GM18505 (cell line): ENCODE data around the gene TOM1L2.
"Not testable (repeated sequence)": the region's sequence is repeated elsewhere in the genome, so short reads cannot be mapped to it uniquely, and the experiment has no call there.

Experiments
- ATAC-seq: cut with Tn5 transposase; IDR thresholded peaks from one replicate; pipeline ENCODE4 v1.9.1; 2021; ENCODE audit not compliant: unreplicated experiment
- POLR2A ChIP-seq: IDR thresholded peaks from 4 replicates; pipeline ENCODE4 v1.6.1; 2011; ENCODE audit warnings: borderline replicate concordance; ENCODE audit not compliant: insufficient read depth, insufficient read length; ENCODE audit errors: extremely low read depth

TOM1L2 gene

GRCh38 chr17:17810084-17810894 lies 161.9 kb downstream of the TOM1L2 start:
- ATAC-seq: no peak
- TF ChIP-seq POLR2A: no peak

DNA sequence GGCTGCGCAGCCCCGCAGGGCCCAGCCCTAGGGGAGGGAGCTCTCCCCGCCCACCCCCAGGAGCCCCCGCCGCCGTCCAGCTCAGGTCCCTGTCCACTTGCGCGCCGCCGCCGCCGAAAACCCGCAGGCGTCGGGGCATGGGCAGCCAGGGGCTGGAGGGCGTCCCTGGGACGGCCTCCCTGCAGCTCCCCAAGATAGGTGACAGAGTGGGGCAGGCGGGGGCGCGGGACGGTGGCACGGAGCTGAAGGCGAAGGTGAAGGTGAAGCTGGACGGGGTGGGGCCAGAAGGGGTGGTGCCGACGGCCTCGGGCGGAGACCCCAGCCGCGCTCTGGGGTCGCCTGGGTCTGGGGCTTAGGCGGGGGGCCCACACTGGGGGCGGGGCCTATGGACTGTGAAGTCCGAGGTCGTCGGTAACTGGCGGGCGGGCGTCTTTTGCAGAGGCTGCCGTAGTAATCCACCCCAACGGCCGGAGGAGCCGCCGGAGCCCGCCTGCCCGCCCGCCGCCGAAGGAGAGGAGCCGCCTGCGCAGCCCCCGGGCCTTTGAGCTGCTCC lies 162.6 kb downstream of the TOM1L2 start:
- TF ChIP-seq POLR2A: no peak
- ATAC-seq: no peak

DNA sequence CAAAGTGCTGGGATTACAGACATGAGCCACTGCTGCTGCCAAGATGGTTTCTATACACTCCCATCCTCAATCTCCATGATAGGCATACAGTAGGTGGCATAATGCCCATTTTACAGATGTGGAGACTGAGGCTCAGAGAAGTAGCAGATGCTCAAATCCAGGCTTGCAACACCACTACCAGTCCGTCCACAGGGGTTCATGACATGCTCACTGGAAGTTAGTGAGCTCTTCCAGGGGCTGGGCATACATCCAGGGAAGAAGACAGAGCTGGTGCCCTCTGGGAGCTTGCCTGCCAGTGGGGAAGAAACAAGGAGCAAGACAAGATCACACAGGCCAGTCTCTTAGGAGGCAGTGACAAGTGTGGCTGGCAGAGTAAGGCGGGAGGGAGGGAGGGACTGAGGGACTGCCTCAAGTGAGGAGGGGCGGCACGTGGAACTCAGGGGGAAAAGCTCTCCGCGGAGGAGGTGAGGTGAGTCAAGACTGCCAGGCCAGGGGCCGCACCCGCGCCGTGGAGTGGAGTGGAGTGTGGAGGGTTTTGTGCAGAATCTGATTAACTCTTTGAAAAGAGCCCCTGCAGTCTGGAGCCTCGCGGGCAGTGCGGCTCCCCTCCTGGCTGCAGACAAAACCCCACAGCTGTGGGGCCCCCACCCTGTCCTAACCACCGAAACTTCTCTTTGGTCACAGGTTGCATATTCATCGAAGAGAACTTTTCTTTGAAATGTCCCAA lies 163.3 kb downstream of the TOM1L2 start:
- no peak for TF ChIP-seq POLR2A
- ATAC-seq: no peak

- not testable (repeated sequence) for ATAC-seq
Observed at GRCh38 chr17:17808200-17808599, 164.0 kb downstream of the TOM1L2 start.

GRCh38 chr17:17807440-17807839 lies 164.8 kb downstream of the TOM1L2 start:
- ATAC-seq: no peak
- TF ChIP-seq POLR2A: no peak

DNA sequence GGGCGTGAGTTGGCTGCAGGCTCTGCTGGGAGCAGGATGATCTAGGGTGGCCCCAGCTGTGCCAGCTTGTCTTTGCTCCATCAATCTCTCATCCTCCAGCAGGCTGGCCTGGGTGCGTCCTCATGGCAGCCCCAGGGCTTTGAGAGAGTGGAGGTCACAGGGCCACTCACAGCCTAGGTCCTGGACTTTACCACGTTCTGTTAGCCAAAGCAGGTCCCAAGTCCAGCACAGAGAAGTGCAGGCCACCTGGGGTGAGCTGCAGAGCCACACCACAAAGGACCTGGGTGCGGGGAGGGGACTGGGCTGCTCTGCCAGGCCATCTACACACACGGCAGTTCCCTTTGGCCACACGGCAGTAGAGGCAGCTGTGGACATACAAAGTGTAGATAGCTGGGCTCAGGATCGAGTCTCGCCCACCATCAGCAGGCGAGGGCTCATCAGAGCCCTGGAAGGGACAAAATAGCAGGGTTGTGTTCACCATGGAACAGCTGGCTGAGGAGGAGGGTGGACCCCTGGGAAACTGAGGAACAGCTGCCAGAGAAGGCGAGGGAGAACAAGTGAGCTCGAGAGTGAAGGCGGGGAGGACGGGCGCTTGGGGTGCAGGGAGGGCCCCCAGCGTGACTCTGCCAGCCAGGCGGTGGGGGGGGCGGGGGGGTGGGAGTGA lies 165.5 kb downstream of the TOM1L2 start:
- no peak for ATAC-seq

DNA sequence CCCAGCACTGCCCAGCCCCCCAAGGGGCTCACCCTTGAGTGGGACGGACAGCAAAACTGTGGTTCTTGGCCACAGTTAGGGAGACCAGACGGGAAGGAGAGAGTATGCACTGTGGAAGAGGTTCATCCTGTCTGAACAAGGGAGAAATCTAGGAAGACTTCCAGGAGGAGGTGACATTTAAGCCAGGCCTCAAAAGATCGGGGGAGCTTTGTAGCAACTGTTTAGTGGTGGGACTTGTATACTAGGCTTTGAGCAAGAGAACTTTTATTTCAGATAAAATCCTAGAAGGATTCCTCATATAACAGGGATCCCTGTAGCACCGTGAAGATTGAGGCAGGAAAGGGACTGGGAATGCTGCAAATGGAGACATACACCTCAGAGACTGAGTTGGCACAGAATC lies 166.2 kb downstream of the TOM1L2 start:
- ATAC-seq: no peak
- no peak for TF ChIP-seq POLR2A

More for the DNA sequence above, 165.5 kb downstream of the TOM1L2 start:
- no peak for TF ChIP-seq POLR2A

DNA sequence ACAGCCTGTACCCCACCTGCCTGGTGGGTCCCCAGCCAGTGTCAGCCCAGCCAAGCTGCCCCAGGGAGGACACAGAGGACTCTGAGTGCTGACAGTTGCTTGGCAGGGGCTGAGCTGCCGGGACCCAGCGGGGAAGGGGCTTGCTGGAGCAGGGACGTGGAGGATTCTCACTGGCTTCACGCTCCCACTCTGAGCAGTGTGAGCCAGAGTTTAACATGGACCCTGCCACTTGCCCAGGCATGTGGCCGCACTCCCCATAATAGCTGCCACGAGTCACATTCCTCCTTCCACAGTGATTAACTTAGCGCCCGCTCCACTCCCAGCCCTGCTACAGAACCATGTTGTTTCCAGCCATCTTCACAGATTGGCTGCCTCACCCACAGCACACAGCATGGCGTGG lies 166.6 kb downstream of the TOM1L2 start:
- no peak for TF ChIP-seq POLR2A
- no peak for ATAC-seq

DNA sequence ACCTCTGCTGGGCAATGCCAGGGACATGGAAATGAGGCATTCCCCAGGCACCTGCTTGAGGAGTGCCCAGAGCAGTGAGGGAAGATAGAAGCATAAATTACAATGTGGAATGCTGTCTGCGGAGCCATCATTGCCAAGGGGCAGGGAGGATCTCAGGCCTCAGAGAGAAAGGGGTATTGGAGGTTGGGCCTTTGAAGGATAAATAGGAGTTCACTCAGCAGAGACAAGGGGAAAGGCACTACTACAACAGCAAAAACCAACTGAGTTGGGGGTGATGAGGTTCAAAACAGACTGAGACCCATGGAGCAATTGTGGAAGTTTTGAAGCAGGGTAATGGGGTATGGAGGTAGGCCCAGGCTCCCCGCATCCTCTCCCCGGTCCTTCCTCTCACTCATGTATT lies 168.2 kb downstream of the TOM1L2 start:
- no peak for TF ChIP-seq POLR2A
- ATAC-seq: no peak

- no peak for TF ChIP-seq POLR2A
- ATAC-seq: no peak
Observed at GRCh38 chr17:17801800-17802481, 170.3 kb downstream of the TOM1L2 start.

- no peak for TF ChIP-seq POLR2A
- no peak for ATAC-seq
Observed at GRCh38 chr17:17800504-17801021, 171.6 kb downstream of the TOM1L2 start.

GRCh38 chr17:17798573-17799255 lies 173.5 kb downstream of the TOM1L2 start:
- no peak for ATAC-seq
- no peak for TF ChIP-seq POLR2A
